IMR-90 (cell line): ENCODE measurements around the gene WNK1. TPM values are rescaled to one million over a fixed set of nuclear protein-coding genes. Genes with fewer than 3 reads are reported as not detected.

Experiments
- ATAC-seq: fragments of 200-7000 bp; cut with Tn5 transposase; 2 replicates; pipeline ENCODE4 v1.9.1; 2020; ENCODE audit warnings: low read depth, mild to moderate bottlenecking, moderate library complexity
- BruUV-seq: library from RNA; stranded (reverse); fragments of 400-500 nt; replicated peaks from 2 replicates; lab custom pipeline; 2021; lab: Mats Ljungman, UMichigan
- CTCF ChIA-PET: fragments of 300-600 bp; formaldehyde crosslinking; extraction: SDS; loops from one replicate; lab custom pipeline; 2021; ENCODE audit warnings: antibody characterized with exemption; lab: Yijun Ruan, JAX
- POLR2A ChIA-PET: fragments of 300-600 bp; sonication (Branson Sonifier 250); formaldehyde crosslinking; loops from one replicate; lab custom pipeline; 2022; ENCODE audit warnings: antibody characterized with exemption; ENCODE audit not compliant: unreplicated experiment; lab: Charles Lee
- DNase-seq: peaks from one replicate; pipeline ENCODE4 v3.0.0; 2013
- H2AFZ ChIP-seq: replicated peaks from 2 replicates; pipeline ENCODE3; 2013; ENCODE audit warnings: low read length, mild to moderate bottlenecking; ENCODE audit not compliant: poor library complexity
- H2AK5ac ChIP-seq: 2 replicates; pipeline ENCODE4 v1.6.1; 2013; ENCODE audit warnings: low read depth, low read length, inconsistent platforms
- H2AK9ac ChIP-seq: replicated peaks from 2 replicates; pipeline ENCODE3; 2013; ENCODE audit warnings: mild to moderate bottlenecking, low read depth, low read length, moderate library complexity; ENCODE audit not compliant: poor library complexity
- H2BK120ac ChIP-seq: 2 replicates; pipeline ENCODE4 v1.6.1; 2013; ENCODE audit warnings: low read depth, low read length, inconsistent platforms
- H2BK15ac ChIP-seq: 3 replicates; pipeline ENCODE4 v1.6.1; 2013; ENCODE audit warnings: low read depth, low read length, inconsistent platforms
- H2BK20ac ChIP-seq: 2 replicates; pipeline ENCODE4 v1.6.1; 2013; ENCODE audit warnings: low read depth, mild to moderate bottlenecking, inconsistent platforms, low read length, moderate library complexity
- H2BK5ac ChIP-seq: 2 replicates; pipeline ENCODE4 v1.6.1; 2013; ENCODE audit warnings: mild to moderate bottlenecking, low read depth, low read length, inconsistent platforms; ENCODE audit not compliant: poor library complexity, severe bottlenecking
- H3K14ac ChIP-seq: replicated peaks from 2 replicates; pipeline ENCODE4 v1.6.1; 2013; ENCODE audit warnings: low read depth, low read length, inconsistent platforms
- H3K18ac ChIP-seq: 2 replicates; pipeline ENCODE4 v1.6.1; 2013; ENCODE audit warnings: low read depth, low read length, control low read depth
- H3K23ac ChIP-seq: 2 replicates; pipeline ENCODE4 v1.6.1; 2013; ENCODE audit warnings: low read depth, low read length, inconsistent platforms
- H3K27ac ChIP-seq: 2 replicates; pipeline ENCODE4 v1.5.1; 2013; ENCODE audit warnings: mild to moderate bottlenecking, control low read depth, low read length; ENCODE audit not compliant: insufficient read depth
- H3K27me3 ChIP-seq: 2 replicates; pipeline ENCODE4 v1.6.1; 2013; ENCODE audit warnings: low read length; ENCODE audit not compliant: control insufficient read depth, insufficient read depth
- H3K36me3 ChIP-seq: 2 replicates; pipeline ENCODE4 v1.6.1; 2013; ENCODE audit warnings: low read length, mixed read lengths; ENCODE audit not compliant: control insufficient read depth, insufficient read depth
- H3K4ac ChIP-seq: 2 replicates; pipeline ENCODE4 v1.6.1; 2013; ENCODE audit warnings: low read depth, low read length, inconsistent platforms
- H3K4me1 ChIP-seq: 2 replicates; pipeline ENCODE4 v1.6.1; 2013; ENCODE audit warnings: low read length, mixed read lengths; ENCODE audit not compliant: control insufficient read depth, insufficient read depth
- H3K4me2 ChIP-seq: 2 replicates; pipeline ENCODE4 v1.6.1; 2013; ENCODE audit warnings: low read depth, mild to moderate bottlenecking, control low read depth, low read length, moderate library complexity
- H3K4me3 ChIP-seq: 2 replicates; pipeline ENCODE4 v1.5.1; 2013; ENCODE audit warnings: low read depth, mild to moderate bottlenecking, control low read depth, low read length, moderate library complexity; ENCODE audit not compliant: insufficient read depth
- H3K56ac ChIP-seq: 2 replicates; pipeline ENCODE4 v1.6.1; 2013; ENCODE audit warnings: low read length, inconsistent platforms; ENCODE audit not compliant: insufficient read depth; ENCODE audit errors: extremely low read depth
- H3K79me1 ChIP-seq, 2 experiments: 2 replicates each; pipeline ENCODE4 v1.6.1; 2013; ENCODE audit warnings: low read length in 2 of 2, inconsistent platforms in 1 of 2, low read depth in 1 of 2
- H3K9ac ChIP-seq: 2 replicates; pipeline ENCODE4 v1.6.1; 2013; ENCODE audit warnings: low read depth, low read length, control low read depth
- H3K9me1 ChIP-seq: 2 replicates; pipeline ENCODE4 v1.6.1; 2013; ENCODE audit warnings: low read length, inconsistent platforms; ENCODE audit not compliant: insufficient read depth
- H3K9me3 ChIP-seq: 2 replicates; pipeline ENCODE4 v1.6.1; 2013; ENCODE audit warnings: low read length; ENCODE audit not compliant: control insufficient read depth, insufficient read depth
- H4K20me1 ChIP-seq: 2 replicates; pipeline ENCODE4 v1.6.1; 2013; ENCODE audit warnings: low read length, inconsistent platforms; ENCODE audit not compliant: insufficient read depth
- H4K5ac ChIP-seq: 2 replicates; pipeline ENCODE4 v1.6.1; 2013; ENCODE audit warnings: mild to moderate bottlenecking, low read depth, low read length, control low read depth
- H4K8ac ChIP-seq, 2 experiments: 2 replicates each; pipeline ENCODE4 v1.6.1; 2013; ENCODE audit warnings: low read depth in 2 of 2, low read length in 2 of 2, control low read depth in 1 of 2, inconsistent platforms in 1 of 2
- H4K91ac ChIP-seq: 2 replicates; pipeline ENCODE4 v1.6.1; 2013; ENCODE audit warnings: low read depth, low read length, inconsistent platforms; ENCODE audit not compliant: insufficient read depth
- BHLHE40 ChIP-seq: fragments of 150-350 bp; IDR thresholded peaks from 2 replicates; pipeline ENCODE4 v1.6.1; 2016; ENCODE audit warnings: mild to moderate bottlenecking, low read depth, low read length
- CEBPB ChIP-seq: IDR thresholded peaks from 2 replicates; pipeline ENCODE4 v1.6.1; 2012; ENCODE audit warnings: low read depth, low read length, improper control_type of control experiment
- CHD1 ChIP-seq: IDR thresholded peaks from 2 replicates; pipeline ENCODE4 v1.6.1; 2012; ENCODE audit warnings: low read depth, low read length, improper control_type of control experiment
- CTCF ChIP-seq: conservative IDR thresholded peaks from 2 replicates; pipeline ENCODE4 v1.5.1; 2012; ENCODE audit warnings: mild to moderate bottlenecking, low read depth, low read length, improper control_type of control experiment
- FOS ChIP-seq: fragments of 150-350 bp; IDR thresholded peaks from 2 replicates; pipeline ENCODE4 v1.6.1; 2016; ENCODE audit warnings: low read depth, low read length
- MAFK ChIP-seq: IDR thresholded peaks from 2 replicates; pipeline ENCODE4 v1.6.1; 2012; ENCODE audit warnings: low read depth, low read length, improper control_type of control experiment
- MAZ ChIP-seq: IDR thresholded peaks from 2 replicates; pipeline ENCODE4 v1.6.1; 2012; ENCODE audit warnings: low read depth, mild to moderate bottlenecking, low read length, improper control_type of control experiment, moderate library complexity, borderline replicate concordance
- MXI1 ChIP-seq: IDR thresholded peaks from 2 replicates; pipeline ENCODE4 v1.6.1; 2012; ENCODE audit warnings: low read depth, mild to moderate bottlenecking, low read length, moderate library complexity, borderline replicate concordance
- NFE2L2 ChIP-seq: fragments of 150-350 bp; IDR thresholded peaks from 2 replicates; pipeline ENCODE4 v1.6.1; 2016; ENCODE audit warnings: low read depth, mild to moderate bottlenecking, low read length
- POLR2A ChIP-seq: IDR thresholded peaks from 2 replicates; pipeline ENCODE4 v1.6.1; 2012; ENCODE audit warnings: mild to moderate bottlenecking, low read depth, low read length
- RAD21 ChIP-seq: IDR thresholded peaks from 2 replicates; pipeline ENCODE4 v1.6.1; 2012; ENCODE audit warnings: low read length, improper control_type of control experiment
- RCOR1 ChIP-seq: IDR thresholded peaks from 2 replicates; pipeline ENCODE4 v1.6.1; 2012; ENCODE audit warnings: mild to moderate bottlenecking, low read length, improper control_type of control experiment; ENCODE audit not compliant: insufficient replicate concordance
- RFX5 ChIP-seq: IDR thresholded peaks from 2 replicates; pipeline ENCODE4 v1.8.0; 2012; ENCODE audit warnings: low read depth, mild to moderate bottlenecking, low read length, moderate library complexity
- SMC3 ChIP-seq: fragments of 150-350 bp; IDR thresholded peaks from 2 replicates; pipeline ENCODE4 v1.6.1; 2016; ENCODE audit warnings: low read depth, mild to moderate bottlenecking, antibody characterized with exemption, low read length, moderate library complexity
- USF2 ChIP-seq: fragments of 150-350 bp; IDR thresholded peaks from 2 replicates; pipeline ENCODE4 v1.6.1; 2017; ENCODE audit warnings: mild to moderate bottlenecking, antibody characterized with exemption, low read length, low read depth
- WGBS, 2 experiments: methylation state at CpG; one replicate each; pipeline versions ENCODE4 v1.1.5 to v1.1.7; 2013; ENCODE audit warnings: missing lambda C conversion rate in 2 of 2; ENCODE audit not compliant: insufficient read length in 1 of 2; ENCODE audit errors: extremely low coverage in 2 of 2; 5-methylcytosine and 5-hydroxymethylcytosine counted together
- dilution Hi-C: fragments of 300-500 bp; cut with HindIII; formaldehyde crosslinking; loops from one replicate; pipeline ENCODE4 v1.14.3; 2018; ENCODE audit warnings: low sequenced_read_pairs; ENCODE audit not compliant: unreplicated experiment
- in situ Hi-C: fragments of 300-500 bp; cut with MboI; formaldehyde crosslinking; loops from 3 replicates; pipeline ENCODE4 v1.14.3; 2019; ENCODE audit warnings: low sequenced_read_pairs, inconsistent platforms, mixed read lengths
- intact Hi-C: fragments of 100-400 bp; cut with micrococcal nuclease; formaldehyde crosslinking; loops from 2 replicates; pipeline ENCODE4 v1.10.0; 2022
- polyA plus RNA-seq, 3 experiments: library from polyadenylated mRNA; depleted of rRNA; stranded (reverse); fragments of >200 nt; gene quantifications; 2 replicates each; pipeline ENCODE4 v1.2.3, GENCODE V29; 2012; ENCODE audit warnings: low replicate concordance in 1 of 3
- total RNA-seq: library from RNA; depleted of rRNA; stranded (reverse); fragments of >200 nt; gene quantifications from 2 replicates; pipeline ENCODE4 v1.2.3, GENCODE V29; 2012
- TF ChIP-seq, protein P1 (sequence below): fragments of 150-350 bp; IDR thresholded peaks from 2 replicates; pipeline ENCODE4 v1.6.1; 2016; ENCODE audit warnings: low read depth, mild to moderate bottlenecking, low read length, moderate library complexity, borderline replicate concordance

Gene WNK1
- total and polyA plus RNA-seq, 2 of the 4 experiments (the other 2 are of a cell fraction) = 36.9 to 42.8 TPM

DNA sequence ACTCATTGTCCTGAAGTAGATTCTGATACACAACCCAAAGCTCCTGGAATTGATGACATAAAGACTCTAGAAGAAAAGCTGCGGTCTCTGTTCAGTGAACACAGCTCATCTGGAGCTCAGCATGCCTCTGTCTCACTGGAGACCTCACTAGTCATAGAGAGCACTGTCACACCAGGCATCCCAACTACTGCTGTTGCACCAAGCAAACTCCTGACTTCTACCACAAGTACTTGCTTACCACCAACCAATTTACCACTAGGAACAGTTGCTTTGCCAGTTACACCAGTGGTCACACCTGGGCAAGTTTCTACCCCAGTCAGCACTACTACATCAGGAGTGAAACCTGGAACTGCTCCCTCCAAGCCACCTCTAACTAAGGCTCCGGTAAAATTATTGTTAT, 133.3 kb downstream of the WNK1 start:
- CTCF ChIA-PET = no interaction called here

More for the DNA sequence above, 133.3 kb downstream of the WNK1 start:
- Histone ChIP-seq H4K20me1 (no peaks in the 10 kb centered on the region), H4K8ac (no peak overlapping the region), H3K9me3 (no peaks in the 10 kb centered on the region), H2BK15ac (no peak overlapping the region), H2AK9ac (no peak overlapping the region), H3K4me2 (no peak overlapping the region), H2AFZ (no peak overlapping the region), H4K91ac (no peak overlapping the region), H3K14ac (no peak overlapping the region), H3K9me1 (no peaks in the 10 kb centered on the region), H3K79me1 (peaks cover 0 to 3% of the 10 kb centered on the region in 2 experiments; a peak in 1 of 4 replicates), H2BK20ac (no peak overlapping the region), H3K27me3 (no peaks in the 10 kb centered on the region), H3K56ac (no peak overlapping the region), H3K18ac (no peak overlapping the region), H3K9ac (no peak overlapping the region), H3K4ac (no peak overlapping the region), H2BK120ac (no peak overlapping the region), H2BK5ac (no peak overlapping the region), H3K36me3 (peaks cover 63% of the 10 kb centered on the region), H2AK5ac (no peak overlapping the region), H3K27ac (no peak overlapping the region), H3K4me1 (no peaks in the 10 kb centered on the region), H4K5ac (no peak overlapping the region), H3K4me3 (no peak overlapping the region), H3K23ac (no peak overlapping the region)
- in situ Hi-C loops (no loop called here), dilution Hi-C loops (no loop called here), intact Hi-C loops (loop anchor here (10.0 kb wide), 1 partner anchor 49 kb away; no protein-coding TSS in a partner anchor)
- POLR2A ChIA-PET = no interaction called here
- ATAC-seq (no peak), DNase-seq (no peak)
- no TSS peak for BruUV-seq
- TF ChIP-seq POLR2A = no peak
- no peak for TF ChIP-seq FOS
- TF ChIP-seq CTCF = no peak
- no peak for TF ChIP-seq CHD1
- TF ChIP-seq MAFK = no peak
- no peak for TF ChIP-seq MAZ
- no peak for TF ChIP-seq SMC3
- no peak for TF ChIP-seq RAD21
- TF ChIP-seq, protein P1, sequence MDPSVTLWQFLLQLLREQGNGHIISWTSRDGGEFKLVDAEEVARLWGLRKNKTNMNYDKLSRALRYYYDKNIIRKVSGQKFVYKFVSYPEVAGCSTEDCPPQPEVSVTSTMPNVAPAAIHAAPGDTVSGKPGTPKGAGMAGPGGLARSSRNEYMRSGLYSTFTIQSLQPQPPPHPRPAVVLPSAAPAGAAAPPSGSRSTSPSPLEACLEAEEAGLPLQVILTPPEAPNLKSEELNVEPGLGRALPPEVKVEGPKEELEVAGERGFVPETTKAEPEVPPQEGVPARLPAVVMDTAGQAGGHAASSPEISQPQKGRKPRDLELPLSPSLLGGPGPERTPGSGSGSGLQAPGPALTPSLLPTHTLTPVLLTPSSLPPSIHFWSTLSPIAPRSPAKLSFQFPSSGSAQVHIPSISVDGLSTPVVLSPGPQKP = no peak
- no peak for TF ChIP-seq USF2
- TF ChIP-seq CEBPB = no peak
- TF ChIP-seq RCOR1 = no peak
- no peak for TF ChIP-seq MXI1
- TF ChIP-seq NFE2L2 = no peak
- no peak for TF ChIP-seq RFX5
- no peak for TF ChIP-seq BHLHE40
- 100% methylated on average over 1 of the region's 2 CpGs; no CpG with 5 or more reads in 1 of the 2 experiments for WGBS, 2 experiments
